Bronchial epithelial cell (primary cell): ENCODE measurements around the gene OOSP4B. TPM values are rescaled to one million over a fixed set of nuclear protein-coding genes. Genes with fewer than 3 reads are reported as not detected.
A peak's percentile ranks its signal among the peaks of the same experiment; 100 is the strongest.

ENCODE experiments used
- DNase-seq: peaks from one replicate; pipeline ENCODE4 v3.0.0-alpha.2; 2010; ENCODE audit warnings: low read depth
- FAIRE-seq: peaks from 2 replicates; lab custom pipeline; 2011; peaks lifted over from hg19 to GRCh38; lab: Jason Lieb, UNC
- H3K27me3 ChIP-seq: 2 replicates; pipeline ENCODE4 v1.5.1; 2011; ENCODE audit warnings: low read length; ENCODE audit not compliant: control insufficient read depth, insufficient read depth
- H3K36me3 ChIP-seq: 2 replicates; pipeline ENCODE4 v1.5.1; 2011; ENCODE audit warnings: low read length; ENCODE audit not compliant: control insufficient read depth, insufficient read depth
- H3K4me3 ChIP-seq: 2 replicates; pipeline ENCODE4 v1.5.1; 2011; ENCODE audit warnings: mild to moderate bottlenecking, low read depth, low read length, control low read depth
- CTCF ChIP-seq: IDR thresholded peaks from 2 replicates; pipeline ENCODE4 v1.5.1; 2011; ENCODE audit warnings: mild to moderate bottlenecking, moderate library complexity, low read length, control low read depth, inconsistent platforms; ENCODE audit not compliant: insufficient read depth, severe bottlenecking
- total RNA-seq: library from RNA; depleted of rRNA; stranded (reverse); fragments of >200 nt; gene quantifications from 2 replicates; pipeline ENCODE4 v1.2.1, GENCODE V29; 2014

OOSP4B gene
- total RNA-seq, 1 donor from 2014 or later, result not detected

DNA sequence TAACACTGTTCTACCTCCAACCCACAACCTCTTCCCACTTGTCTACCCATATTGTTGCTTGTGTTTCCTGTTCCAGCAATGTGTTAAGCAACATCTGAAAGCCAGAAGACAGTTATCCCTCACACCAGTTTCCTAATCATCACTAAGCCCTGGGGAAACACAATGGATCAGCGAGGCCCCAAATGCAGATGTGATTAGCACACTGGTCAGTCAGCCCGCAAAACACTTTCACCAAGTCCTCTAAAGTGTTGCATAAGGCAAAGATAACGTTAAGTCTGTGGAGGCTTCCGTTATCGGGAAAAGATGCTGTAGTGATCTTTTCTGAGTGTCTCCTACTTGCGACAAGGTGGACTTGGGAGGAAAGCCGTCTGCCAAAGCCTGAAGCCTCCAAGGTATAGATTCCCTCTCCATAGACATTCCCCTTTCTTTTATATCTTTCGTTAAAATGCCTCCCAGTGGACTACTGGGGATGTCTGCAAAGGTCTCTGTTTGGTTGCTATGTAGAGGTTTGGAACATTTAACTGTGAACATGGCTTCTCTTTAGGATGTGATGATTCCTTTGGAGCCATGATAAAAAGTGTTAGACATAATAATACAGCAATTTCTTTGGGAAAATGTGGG, 39.5 kb downstream of the OOSP4B start, which contains the start of gene MS4A3:
TSS of gene MS4A3 (plus strand) at position 317 of the 621 bp plus-strand sequence. CDS start 4,496 bp downstream, outside the sequence.
- DNase-seq (no peak), FAIRE-seq (peak; percentile 28)
- no peaks in the 10 kb centered on the region for H3K36me3 ChIP-seq
- H3K27me3 ChIP-seq, result no peaks in the 10 kb centered on the region
- no peak within 1 kb of the TSS for H3K4me3 ChIP-seq
- TF ChIP-seq CTCF, result no peak

DNA sequence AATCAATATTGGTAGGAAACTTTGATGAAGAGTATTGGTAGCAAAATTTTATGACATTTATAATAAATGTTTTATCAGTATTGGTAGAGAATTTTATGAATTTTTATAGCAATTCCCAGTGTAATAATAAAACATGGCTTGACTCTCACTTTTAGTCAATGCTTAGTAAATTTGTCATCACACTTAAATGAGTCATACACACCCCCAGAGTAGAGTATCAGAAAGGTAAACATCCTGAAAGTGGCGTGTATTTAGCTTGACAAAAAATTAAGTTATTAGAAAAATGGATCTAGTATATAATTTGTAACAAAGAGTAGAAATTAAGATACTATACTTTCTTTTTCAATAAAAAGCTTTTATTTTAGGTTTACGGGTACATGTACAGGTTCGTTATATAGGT, 42.1 kb downstream of the OOSP4B start:
- Histone ChIP-seq H3K27me3 (no peaks in the 10 kb centered on the region), H3K36me3 (no peaks in the 10 kb centered on the region), H3K4me3 (no peak overlapping the region)
- DNase-seq, result peak; percentile 71
- TF ChIP-seq CTCF, result no peak
- no peak for FAIRE-seq

GRCh38 chr11:60059521-60060240, 42.7 kb downstream of the OOSP4B start:
- H3K36me3 ChIP-seq, result no peaks in the 10 kb centered on the region
- FAIRE-seq (no peak), DNase-seq (no peak)
- TF ChIP-seq CTCF, result no peak
- no peak overlapping the region for H3K4me3 ChIP-seq
- no peaks in the 10 kb centered on the region for H3K27me3 ChIP-seq

GRCh38 chr11:60064111-60064510, 47.1 kb downstream of the OOSP4B start:
- no peak for FAIRE-seq
- Histone ChIP-seq H3K4me3 (no peak overlapping the region), H3K27me3 (no peaks in the 10 kb centered on the region), H3K36me3 (no peaks in the 10 kb centered on the region)
- no peak for DNase-seq
- TF ChIP-seq CTCF, result no peak

- DNase-seq (no peak), FAIRE-seq (no peak)
- no peak for TF ChIP-seq CTCF
- no peaks in the 10 kb centered on the region for H3K36me3 ChIP-seq
- no peaks in the 10 kb centered on the region for H3K27me3 ChIP-seq
- H3K4me3 ChIP-seq, result no peak overlapping the region
These were observed 48.8 kb downstream of the OOSP4B start for GRCh38 chr11:60065801-60066200.
